NK-92 treated with Interleukin-12 subunit alpha and Interleukin-12 subunit beta, amount 100 ng/mL, for 24 hours (cell line): ENCODE results near the gene RNU1-4.
"Not testable (repeated sequence)": the region's sequence is repeated elsewhere in the genome, so short reads cannot be mapped to it uniquely, and the experiment has no call there.

ENCODE experiments used
- DNase-seq: peaks from one replicate; lab custom pipeline; 2025; lab: John Stamatoyannopoulos, UW

The RNU1-4 gene

GRCh38 chr1:16708704-16709103 lies 31.6 kb upstream of the RNU1-4 start:
- not testable (repeated sequence) for DNase-seq

GRCh38 chr1:16709659-16710087 lies 30.6 kb upstream of the RNU1-4 start:
- not testable (repeated sequence) for DNase-seq

- DNase-seq, result not testable (repeated sequence)
These were observed 29.7 kb upstream of the RNU1-4 start for GRCh38 chr1:16710618-16711017.

GRCh38 chr1:16712131-16712530 lies 28.2 kb upstream of the RNU1-4 start:
- DNase-seq, result not testable (repeated sequence)

- not testable (repeated sequence) for DNase-seq
These were observed 27.7 kb upstream of the RNU1-4 start for GRCh38 chr1:16712582-16712981.

- not testable (repeated sequence) for DNase-seq
These were observed 27.3 kb upstream of the RNU1-4 start for GRCh38 chr1:16712984-16713383.

GRCh38 chr1:16713480-16713879 lies 26.8 kb upstream of the RNU1-4 start:
- DNase-seq, result not testable (repeated sequence)

GRCh38 chr1:16716691-16717335 lies 23.5 kb upstream of the RNU1-4 start:
- DNase-seq, result no peak

- DNase-seq, result no peak
These were observed 22.8 kb upstream of the RNU1-4 start for GRCh38 chr1:16717336-16718098.

- not testable (repeated sequence) for DNase-seq
These were observed 22.0 kb upstream of the RNU1-4 start for GRCh38 chr1:16718099-16718907.

GRCh38 chr1:16718908-16719533 lies 21.3 kb upstream of the RNU1-4 start:
- DNase-seq, result no peak

- no peak for DNase-seq
These were observed 20.6 kb upstream of the RNU1-4 start for GRCh38 chr1:16719571-16720350.

- DNase-seq, result no peak
These were observed 19.7 kb upstream of the RNU1-4 start for GRCh38 chr1:16720351-16721223.

- no peak for DNase-seq
These were observed 18.3 kb upstream of the RNU1-4 start for GRCh38 chr1:16721871-16722641.

GRCh38 chr1:16724718-16725438 lies 15.4 kb upstream of the RNU1-4 start:
- no peak for DNase-seq

GRCh38 chr1:16725439-16726245 lies 14.7 kb upstream of the RNU1-4 start:
- not testable (repeated sequence) for DNase-seq

GRCh38 chr1:16727190-16728111 lies 12.9 kb upstream of the RNU1-4 start:
- no peak for DNase-seq
